ENCODE measurements around the gene EMILIN2.

The EMILIN2 gene

DNA sequence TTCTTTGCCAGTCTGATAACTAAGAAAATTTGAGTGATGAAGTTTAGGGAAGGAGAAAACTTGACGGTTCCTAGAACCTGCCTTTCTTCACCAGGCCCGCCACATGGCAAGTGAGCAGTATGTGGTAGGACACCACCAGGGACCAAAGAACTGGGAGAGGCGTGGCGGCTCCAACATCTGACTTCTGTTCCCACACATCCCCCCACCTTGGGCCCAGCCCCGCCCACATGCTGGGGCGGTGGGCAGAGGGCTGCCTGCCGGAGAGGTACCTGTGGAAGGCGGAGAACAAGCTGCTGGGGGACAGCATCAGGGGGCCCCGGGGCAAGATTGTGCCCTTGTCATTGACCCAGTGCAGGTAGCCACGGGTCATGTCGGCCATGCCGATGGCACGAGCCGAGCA, 75.0 kb downstream of the EMILIN2 start:
- TF ChIP-seq GATA3 (IDR thresholded peaks at IDR 0.05; ENCODE audit: low read depth, low read length), result no peak
- TF ChIP-seq GATA2 (IDR thresholded peaks at IDR 0.05; ENCODE audit: low read depth, low read length), result no peak

DNA sequence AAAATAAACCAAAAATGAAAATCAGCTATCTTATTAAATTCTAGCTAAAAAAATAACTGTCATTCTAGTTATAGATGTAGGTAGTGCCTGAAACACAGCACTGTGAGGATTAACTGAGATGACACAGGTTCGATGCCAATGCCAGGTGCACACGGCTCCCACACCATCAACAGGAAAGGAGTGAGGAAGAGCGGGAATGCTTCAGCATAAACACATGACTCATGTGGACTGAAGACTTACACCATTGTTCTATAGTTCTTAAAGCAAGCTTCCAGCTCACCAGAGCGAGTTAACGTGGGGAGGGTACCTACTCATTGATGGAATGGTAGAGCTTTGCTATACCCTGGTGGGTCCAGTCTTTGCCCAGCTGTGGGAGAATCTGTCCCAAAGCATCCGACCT, 76.7 kb downstream of the EMILIN2 start:
- TF ChIP-seq GATA3 (IDR thresholded peaks at IDR 0.05; ENCODE audit: low read depth, low read length) (no peak), GATA2 (IDR thresholded peaks at IDR 0.05; ENCODE audit: low read depth, low read length) (no peak)

DNA sequence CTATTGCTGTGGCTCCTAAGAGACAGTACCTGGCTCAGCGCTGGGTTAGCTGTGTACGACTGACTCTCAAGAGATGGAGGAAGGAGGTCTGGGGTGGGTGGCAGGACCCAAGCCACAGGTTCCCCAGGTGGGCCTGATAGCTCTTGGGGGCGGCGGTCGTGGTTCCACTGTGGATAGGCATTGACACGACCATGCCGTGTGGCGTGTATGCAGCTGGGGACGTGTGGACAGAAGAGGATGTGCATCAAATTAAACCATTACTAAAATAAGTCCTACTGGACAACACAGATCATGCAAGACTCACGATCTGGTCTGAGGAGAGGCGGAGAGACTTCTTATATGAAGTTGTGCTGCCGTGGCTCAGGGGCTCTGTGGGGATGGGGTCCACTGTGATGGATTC, 78.1 kb downstream of the EMILIN2 start:
- TF ChIP-seq GATA3 (IDR thresholded peaks at IDR 0.05; ENCODE audit: low read depth, low read length) (no peak), GATA2 (IDR thresholded peaks at IDR 0.05; ENCODE audit: low read depth, low read length) (no peak)

DNA sequence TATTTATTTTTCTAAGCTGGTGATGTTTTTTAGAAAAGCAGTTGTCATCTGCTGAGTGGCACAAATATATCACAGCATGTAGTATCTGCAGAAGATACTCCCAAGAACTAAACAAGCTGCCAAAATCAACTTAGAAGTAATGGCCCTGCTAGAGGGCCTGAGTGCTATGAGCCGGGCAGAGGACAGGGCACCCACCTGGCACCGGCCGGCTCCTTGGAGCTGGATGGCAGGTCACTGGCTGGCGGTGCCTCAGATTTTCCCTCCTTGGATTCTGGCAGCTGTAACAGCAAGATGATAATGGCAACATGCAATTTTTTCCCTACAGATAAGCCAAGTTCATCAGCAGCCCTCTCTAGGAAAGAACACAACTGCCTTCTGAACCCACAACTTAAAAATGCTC, 79.7 kb downstream of the EMILIN2 start:
- TF ChIP-seq GATA2 (IDR thresholded peaks at IDR 0.05; ENCODE audit: low read depth, low read length) (no peak), GATA3 (IDR thresholded peaks at IDR 0.05; ENCODE audit: low read depth, low read length) (no peak)

DNA sequence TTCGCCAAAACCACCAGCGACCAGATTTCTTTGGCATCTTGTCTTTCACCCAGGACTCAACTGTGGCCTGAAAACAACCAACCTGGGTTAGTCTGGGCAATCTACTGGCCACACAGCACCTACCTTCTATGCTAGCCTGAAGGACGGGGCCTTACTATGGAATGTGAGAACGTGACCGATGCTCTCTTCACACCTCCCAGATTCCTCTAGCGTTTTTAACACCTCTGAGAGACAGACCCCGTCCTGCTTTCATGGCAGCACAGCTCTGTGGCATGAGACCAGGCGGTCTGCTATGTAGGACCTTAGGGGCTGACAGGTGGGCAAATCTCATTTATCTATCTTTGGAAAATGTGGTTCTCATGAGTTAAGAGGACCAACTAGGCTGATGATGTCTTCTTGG, 80.9 kb downstream of the EMILIN2 start:
- TF ChIP-seq GATA3 (IDR thresholded peaks at IDR 0.05; ENCODE audit: low read depth, low read length) (no peak), GATA2 (IDR thresholded peaks at IDR 0.05; ENCODE audit: low read depth, low read length) (no peak)

DNA sequence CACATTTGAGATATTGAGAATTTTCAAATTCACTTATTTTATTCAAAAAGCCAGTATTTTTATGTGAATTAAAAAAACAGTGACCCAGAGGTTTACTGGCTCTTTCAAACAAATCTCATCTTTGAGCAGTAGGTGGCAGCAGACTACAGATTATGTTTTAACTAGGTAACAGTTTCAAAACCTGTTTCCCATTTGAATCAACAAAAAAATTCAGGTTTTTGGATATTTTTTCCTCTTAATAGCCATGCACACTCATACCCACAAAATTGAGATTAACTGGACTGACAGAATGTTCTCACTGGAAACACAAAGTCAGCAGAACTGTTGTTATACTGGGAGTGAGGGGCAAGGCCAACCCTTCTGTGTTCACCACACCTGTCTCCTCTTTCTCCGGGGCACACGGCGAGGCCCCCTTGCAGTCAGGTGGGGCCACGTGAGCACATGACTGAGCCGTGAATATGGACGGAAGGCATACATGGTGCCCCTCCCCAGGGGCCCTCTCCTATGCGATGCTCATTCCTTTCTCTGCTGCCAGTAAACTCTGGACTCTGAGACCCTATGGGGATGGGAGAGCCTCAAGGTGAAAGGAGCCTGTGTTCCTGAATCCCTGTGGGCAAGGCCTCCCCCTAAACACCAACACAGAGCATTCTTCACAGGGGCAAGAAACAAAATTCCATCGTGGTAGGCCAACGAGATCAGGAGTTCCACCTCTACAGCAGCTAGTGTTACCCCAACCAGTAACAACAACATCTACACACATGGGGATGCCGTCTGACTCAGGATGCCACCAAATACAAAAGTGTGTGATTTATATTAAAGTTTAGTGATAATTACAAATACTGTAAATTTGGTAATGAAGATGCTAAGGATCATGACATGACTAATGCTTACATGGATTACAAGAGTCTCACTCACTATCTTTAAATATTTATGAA, 85.7 kb downstream of the EMILIN2 start:
- TF ChIP-seq GATA3 (IDR thresholded peaks at IDR 0.05; ENCODE audit: low read depth, low read length) (no peak), GATA2 (IDR thresholded peaks at IDR 0.05; ENCODE audit: low read depth, low read length) (no peak)

DNA sequence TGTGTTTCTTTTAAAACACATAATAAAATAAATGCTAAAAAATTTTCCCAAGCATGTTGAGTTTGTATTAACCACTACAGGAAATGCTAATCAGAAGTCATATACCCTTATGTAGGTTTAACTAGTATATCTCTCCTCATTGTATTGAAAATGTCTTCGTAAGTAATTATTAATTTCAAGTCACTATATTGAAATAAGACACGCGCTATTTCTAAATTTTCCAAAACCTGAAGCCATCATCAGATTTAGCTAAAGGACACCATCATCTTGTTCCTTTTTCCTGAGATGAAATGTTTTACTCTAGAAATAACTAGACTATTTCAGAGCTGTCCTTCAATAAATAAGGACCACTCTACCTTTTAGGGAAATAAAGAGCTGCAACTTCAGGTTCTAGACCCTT, 87.2 kb downstream of the EMILIN2 start:
- TF ChIP-seq GATA2 (IDR thresholded peaks at IDR 0.05; ENCODE audit: low read depth, low read length) (no peak), GATA3 (IDR thresholded peaks at IDR 0.05; ENCODE audit: low read depth, low read length) (no peak)

DNA sequence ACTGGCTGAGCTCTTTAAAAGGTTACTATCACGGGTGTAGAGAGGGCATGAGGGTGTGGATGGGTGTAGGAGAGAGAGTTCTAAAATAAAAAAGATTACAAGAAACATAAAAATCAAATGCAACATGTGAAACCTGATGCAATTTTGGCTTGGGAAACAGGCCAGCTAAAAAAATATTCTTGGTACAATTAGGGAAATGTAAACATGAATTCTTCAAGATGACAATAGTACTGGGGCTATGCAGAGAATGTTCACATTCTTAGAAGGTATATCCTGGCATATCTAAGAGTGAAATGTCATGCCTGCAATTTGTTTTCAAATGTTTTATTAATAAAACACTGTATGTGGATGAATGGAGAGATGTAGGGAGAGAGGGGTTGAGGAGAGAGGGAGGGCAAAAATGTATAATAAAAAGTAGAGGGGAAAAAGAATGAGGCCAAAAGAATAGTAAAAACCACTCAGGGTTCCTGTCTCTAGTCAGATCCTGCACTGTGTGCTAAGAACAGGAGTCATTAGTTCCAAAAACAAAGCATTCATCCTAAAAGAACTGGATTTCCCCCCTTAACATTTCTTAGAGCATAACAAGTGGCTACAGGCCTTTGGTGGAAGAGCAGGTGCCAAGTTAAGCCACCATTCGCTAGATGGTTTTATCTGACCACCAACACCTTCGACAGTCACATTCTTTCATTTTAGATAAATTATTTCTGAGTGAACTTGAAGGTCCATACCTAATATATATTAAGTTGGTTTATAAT, 88.8 kb downstream of the EMILIN2 start:
- no peak for TF ChIP-seq GATA2 (IDR thresholded peaks at IDR 0.05; ENCODE audit: low read depth, low read length)
- TF ChIP-seq GATA3 (IDR thresholded peaks at IDR 0.05; ENCODE audit: low read depth, low read length), result no peak

DNA sequence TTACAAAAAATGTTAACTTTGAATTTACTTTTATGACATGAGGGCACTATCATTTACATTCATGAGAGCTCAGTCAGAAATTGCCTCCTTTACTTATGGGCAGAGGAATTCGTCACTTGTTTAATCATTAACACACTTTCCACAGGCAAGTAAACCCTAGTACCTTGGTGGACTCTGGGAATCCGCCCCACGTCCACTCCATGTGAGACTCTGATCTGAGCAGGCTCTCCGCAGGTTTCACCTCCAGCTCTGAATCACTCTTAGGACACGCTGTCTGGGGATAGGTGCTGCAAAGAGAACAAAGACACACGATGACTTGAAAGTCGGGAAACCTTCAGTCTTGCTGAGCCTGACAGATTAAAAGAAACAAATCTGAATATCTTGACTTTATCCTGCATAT, 92.5 kb downstream of the EMILIN2 start:
- TF ChIP-seq GATA2 (IDR thresholded peaks at IDR 0.05; ENCODE audit: low read depth, low read length) (no peak), GATA3 (IDR thresholded peaks at IDR 0.05; ENCODE audit: low read depth, low read length) (no peak)

DNA sequence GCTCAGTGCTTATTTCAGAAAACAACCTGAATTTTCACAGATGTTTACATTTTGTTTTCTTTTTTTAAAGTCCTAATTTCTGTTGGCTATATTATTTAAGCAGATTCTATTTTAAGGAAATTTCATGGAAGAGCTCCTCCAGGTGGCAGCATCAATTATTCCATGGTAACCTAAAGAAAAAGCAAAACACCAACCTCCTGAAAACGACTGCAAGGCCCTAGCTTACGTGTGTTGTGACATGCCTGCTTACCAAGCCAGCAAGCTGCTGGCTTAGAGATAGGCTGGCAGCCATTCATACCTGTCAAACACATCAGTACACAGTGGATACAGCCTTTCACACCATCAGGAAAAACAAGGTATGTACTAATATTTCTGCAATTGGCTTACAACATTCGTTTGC, 101.2 kb downstream of the EMILIN2 start:
- no peak for TF ChIP-seq GATA3 (IDR thresholded peaks at IDR 0.05; ENCODE audit: low read depth, low read length)
- TF ChIP-seq GATA2 (IDR thresholded peaks at IDR 0.05; ENCODE audit: low read depth, low read length), result no peak

DNA sequence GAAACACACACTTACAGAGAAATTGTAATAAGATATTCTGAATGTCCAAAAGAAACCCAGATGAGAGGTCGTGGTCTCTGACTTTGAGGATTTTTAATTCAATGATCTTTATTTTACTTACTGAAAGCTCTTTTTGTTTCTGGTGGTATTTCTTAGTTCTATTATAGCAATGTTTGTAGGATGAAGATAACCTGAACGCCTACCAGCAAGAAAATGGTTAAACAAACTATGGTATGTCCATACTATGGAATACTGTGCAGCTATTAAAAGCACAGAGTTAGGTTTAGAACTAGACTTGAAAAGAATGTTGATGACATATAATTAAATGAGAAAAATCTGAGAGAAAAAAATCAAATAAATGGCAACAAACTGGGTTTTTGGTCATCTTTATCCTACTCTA, 105.8 kb downstream of the EMILIN2 start:
- TF ChIP-seq GATA2 (IDR thresholded peaks at IDR 0.05; ENCODE audit: low read depth, low read length) (no peak), GATA3 (IDR thresholded peaks at IDR 0.05; ENCODE audit: low read depth, low read length) (no peak)

DNA sequence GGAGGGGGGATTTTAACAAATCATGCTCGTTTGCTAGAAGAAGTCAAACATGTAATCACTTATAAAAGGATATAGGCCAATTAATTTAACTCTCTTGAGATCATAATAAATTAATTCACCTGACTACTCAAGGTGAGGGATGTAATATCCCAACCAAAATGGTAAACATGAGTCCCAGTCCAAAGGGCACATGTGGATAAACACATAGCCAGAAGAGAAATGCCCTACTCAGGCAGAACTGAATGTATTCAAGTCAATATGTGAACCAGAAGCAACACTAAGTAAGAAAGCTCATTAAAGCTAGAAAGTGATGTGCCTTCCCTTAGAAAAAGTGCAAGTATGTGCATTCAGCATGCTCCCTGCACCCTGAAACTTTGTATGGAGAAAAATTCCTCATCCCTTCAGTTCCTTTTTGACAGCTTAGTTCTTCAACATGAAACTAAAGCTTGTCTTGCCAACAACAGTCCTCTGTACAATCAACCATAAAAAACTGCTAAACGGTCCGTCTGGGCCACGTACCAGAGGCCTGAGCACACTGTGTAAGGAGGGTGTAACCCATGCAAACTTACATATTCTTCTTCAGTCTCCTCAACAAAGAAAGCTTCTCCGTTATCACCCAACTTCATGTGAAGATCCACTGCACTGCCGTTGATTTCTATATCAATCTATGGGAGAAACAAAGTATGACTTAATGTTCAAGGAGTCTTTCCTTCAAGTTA, 107.3 kb downstream of the EMILIN2 start:
- no peak for TF ChIP-seq GATA3 (IDR thresholded peaks at IDR 0.05; ENCODE audit: low read depth, low read length)
- no peak for TF ChIP-seq GATA2 (IDR thresholded peaks at IDR 0.05; ENCODE audit: low read depth, low read length)

DNA sequence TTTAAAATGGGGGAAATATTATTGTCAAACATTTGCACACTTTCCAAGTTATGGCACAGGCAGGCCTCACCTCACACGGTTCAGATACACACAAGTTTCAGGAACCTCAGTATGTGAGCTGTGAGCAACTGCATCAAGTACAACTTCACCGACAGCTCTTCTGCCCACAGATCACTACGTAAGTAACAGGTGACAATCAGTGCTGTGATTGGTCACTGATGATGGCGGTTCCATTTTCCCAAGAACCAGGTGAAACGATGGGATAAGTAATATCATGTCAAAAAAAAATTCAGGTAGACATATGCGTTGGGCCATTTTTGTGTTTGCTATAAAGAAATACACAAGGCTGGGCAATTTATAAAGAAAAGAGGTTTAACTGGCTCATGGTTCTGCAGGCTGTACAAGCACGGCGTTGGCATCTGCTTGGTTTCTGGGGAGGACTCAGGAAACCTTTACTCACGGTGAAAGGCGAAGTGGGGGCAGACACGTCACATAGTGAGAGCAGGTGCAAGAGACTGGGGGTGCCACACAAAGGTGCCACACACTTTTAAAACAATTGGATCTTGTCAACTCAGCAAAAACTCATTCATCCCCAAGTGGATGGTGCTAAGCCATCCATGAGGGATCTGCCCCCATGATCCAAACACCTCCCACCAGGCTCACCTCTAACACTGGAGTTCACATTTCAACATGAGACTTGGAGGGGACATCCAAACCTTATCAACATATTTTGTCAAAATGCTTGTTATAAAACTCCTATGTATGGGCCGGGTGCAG, 108.3 kb downstream of the EMILIN2 start:
- TF ChIP-seq GATA2 (IDR thresholded peaks at IDR 0.05; ENCODE audit: low read depth, low read length) (no peak), GATA3 (IDR thresholded peaks at IDR 0.05; ENCODE audit: low read depth, low read length) (no peak)
